OCI-LY1 (cell line): Measurements from ENCODE around the gene SLCO3A1.

Source experiments
- H2AFZ ChIP-seq: fragments of 200-600 bp; sonication (generic), shearing (Covaris generic); 2 replicates; pipeline ENCODE4 v1.6.0; 2014; ENCODE audit warnings: antibody characterized with exemption, mild to moderate bottlenecking, low read length
- H3F3A ChIP-seq: fragments of 200-600 bp; sonication (generic), shearing (Covaris generic); 2 replicates; pipeline ENCODE4 v1.6.0; 2014; ENCODE audit warnings: mild to moderate bottlenecking, antibody characterized with exemption, low read length, moderate library complexity; ENCODE audit not compliant: insufficient read depth
- H3K27ac ChIP-seq: fragments of 200-600 bp; sonication (generic); 2 replicates; pipeline ENCODE4 v1.5.1; 2014; ENCODE audit warnings: low read length, mixed run types, mild to moderate bottlenecking, low read depth; ENCODE audit not compliant: poor library complexity, severe bottlenecking
- H3K27me3 ChIP-seq: fragments of 200-600 bp; sonication (generic); 2 replicates; pipeline ENCODE4 v1.6.0; 2014; ENCODE audit warnings: antibody characterized with exemption, mild to moderate bottlenecking, low read length, moderate library complexity; ENCODE audit not compliant: insufficient read depth
- H3K36me3 ChIP-seq: fragments of 200-600 bp; sonication (generic); 2 replicates; pipeline ENCODE4 v1.6.1; 2014; ENCODE audit warnings: mild to moderate bottlenecking, antibody characterized with exemption, low read length, moderate library complexity, mixed read lengths; ENCODE audit not compliant: insufficient read depth
- H3K4me1 ChIP-seq: fragments of 200-600 bp; sonication (generic); 2 replicates; pipeline ENCODE4 v1.5.1; 2014; ENCODE audit warnings: mild to moderate bottlenecking, low read length, moderate library complexity; ENCODE audit not compliant: insufficient read depth, severe bottlenecking
- H3K4me2 ChIP-seq: fragments of 200-600 bp; sonication (generic), shearing (Covaris generic); 2 replicates; pipeline ENCODE4 v1.6.1; 2014; ENCODE audit warnings: low read length
- H3K4me3 ChIP-seq: fragments of 200-600 bp; sonication (generic); 2 replicates; pipeline ENCODE4 v1.5.1; 2014; ENCODE audit warnings: low read length, low read depth, mild to moderate bottlenecking, mixed read lengths; ENCODE audit not compliant: poor library complexity, severe bottlenecking
- H3K79me2 ChIP-seq: fragments of 200-600 bp; shearing (Covaris generic); 2 replicates; pipeline ENCODE4 v1.6.1; 2016; ENCODE audit warnings: mixed run types, low read length, mixed read lengths; ENCODE audit not compliant: insufficient read depth
- H3K9ac ChIP-seq: fragments of 200-600 bp; sonication (generic), shearing (Covaris generic); 2 replicates; pipeline ENCODE4 v1.6.1; 2014; ENCODE audit warnings: mild to moderate bottlenecking, low read length, mixed read lengths
- H3K9me2 ChIP-seq: fragments of 200-600 bp; sonication (generic), shearing (Covaris generic); 2 replicates; pipeline ENCODE4 v1.6.1; 2014; ENCODE audit warnings: low read depth, mild to moderate bottlenecking, low read length, mixed read lengths
- H3K9me3 ChIP-seq: fragments of 200-600 bp; shearing (Covaris generic); 2 replicates; pipeline ENCODE4 v1.6.1; 2014; ENCODE audit warnings: low read length, mixed read lengths
- H4K20me1 ChIP-seq: fragments of 200-600 bp; sonication (generic), shearing (Covaris generic); 2 replicates; pipeline ENCODE4 v1.6.0; 2016; ENCODE audit warnings: mild to moderate bottlenecking, low read length; ENCODE audit not compliant: insufficient read depth
- EZH2 ChIP-seq: fragments of 200-600 bp; sonication (generic), shearing (Covaris generic); IDR thresholded peaks from 2 replicates; pipeline ENCODE4 v1.8.0; 2017; ENCODE audit warnings: borderline replicate concordance, mixed run types, mild to moderate bottlenecking, antibody characterized with exemption, low read length, moderate library complexity, mixed read lengths
- TF ChIP-seq, protein P1 (sequence below): fragments of 200-600 bp; sonication (generic), shearing (Covaris generic); IDR thresholded peaks from 2 replicates; pipeline ENCODE4 v1.5.1; 2017; ENCODE audit warnings: mild to moderate bottlenecking, antibody characterized with exemption, low read length, moderate library complexity, mixed read lengths

The SLCO3A1 gene

DNA sequence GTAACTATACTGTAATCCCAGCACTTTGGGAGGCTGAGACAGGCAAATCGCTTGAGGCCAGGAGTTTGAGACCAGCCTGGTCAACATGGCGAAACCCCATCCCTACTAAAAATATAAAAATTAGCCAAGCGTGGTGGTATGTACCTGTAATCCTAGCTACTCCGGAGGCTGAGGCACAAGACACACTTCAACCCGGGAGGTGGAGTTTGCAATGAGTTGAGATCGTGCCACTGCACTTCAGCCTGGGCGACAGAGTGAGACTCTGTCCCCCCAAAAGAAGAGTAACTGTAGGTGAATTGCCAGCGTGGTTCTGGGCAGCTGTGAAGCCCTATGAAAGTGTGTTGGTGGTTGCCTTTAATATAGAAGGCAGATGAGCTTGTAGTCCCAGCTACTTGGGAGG lies 95.9 kb downstream of the SLCO3A1 start:
- Histone ChIP-seq H3K27ac (no peak overlapping the region), H3K36me3 (no peaks in the 10 kb centered on the region), H3K4me2 (no peak overlapping the region), H3K79me2 (no peaks in the 10 kb centered on the region), H3K27me3 (no peaks in the 10 kb centered on the region), H3K4me3 (no peak overlapping the region), H3K9me3 (no peaks in the 10 kb centered on the region), H3F3A (no peaks in the 10 kb centered on the region), H3K4me1 (no peaks in the 10 kb centered on the region), H4K20me1 (no peaks in the 10 kb centered on the region), H3K9me2 (no peaks in the 10 kb centered on the region), H2AFZ (no peak overlapping the region), H3K9ac (no peak overlapping the region)
- TF ChIP-seq EZH2 = no peak
- TF ChIP-seq, protein P1, sequence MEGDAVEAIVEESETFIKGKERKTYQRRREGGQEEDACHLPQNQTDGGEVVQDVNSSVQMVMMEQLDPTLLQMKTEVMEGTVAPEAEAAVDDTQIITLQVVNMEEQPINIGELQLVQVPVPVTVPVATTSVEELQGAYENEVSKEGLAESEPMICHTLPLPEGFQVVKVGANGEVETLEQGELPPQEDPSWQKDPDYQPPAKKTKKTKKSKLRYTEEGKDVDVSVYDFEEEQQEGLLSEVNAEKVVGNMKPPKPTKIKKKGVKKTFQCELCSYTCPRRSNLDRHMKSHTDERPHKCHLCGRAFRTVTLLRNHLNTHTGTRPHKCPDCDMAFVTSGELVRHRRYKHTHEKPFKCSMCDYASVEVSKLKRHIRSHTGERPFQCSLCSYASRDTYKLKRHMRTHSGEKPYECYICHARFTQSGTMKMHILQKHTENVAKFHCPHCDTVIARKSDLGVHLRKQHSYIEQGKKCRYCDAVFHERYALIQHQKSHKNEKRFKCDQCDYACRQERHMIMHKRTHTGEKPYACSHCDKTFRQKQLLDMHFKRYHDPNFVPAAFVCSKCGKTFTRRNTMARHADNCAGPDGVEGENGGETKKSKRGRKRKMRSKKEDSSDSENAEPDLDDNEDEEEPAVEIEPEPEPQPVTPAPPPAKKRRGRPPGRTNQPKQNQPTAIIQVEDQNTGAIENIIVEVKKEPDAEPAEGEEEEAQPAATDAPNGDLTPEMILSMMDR = no peak

DNA sequence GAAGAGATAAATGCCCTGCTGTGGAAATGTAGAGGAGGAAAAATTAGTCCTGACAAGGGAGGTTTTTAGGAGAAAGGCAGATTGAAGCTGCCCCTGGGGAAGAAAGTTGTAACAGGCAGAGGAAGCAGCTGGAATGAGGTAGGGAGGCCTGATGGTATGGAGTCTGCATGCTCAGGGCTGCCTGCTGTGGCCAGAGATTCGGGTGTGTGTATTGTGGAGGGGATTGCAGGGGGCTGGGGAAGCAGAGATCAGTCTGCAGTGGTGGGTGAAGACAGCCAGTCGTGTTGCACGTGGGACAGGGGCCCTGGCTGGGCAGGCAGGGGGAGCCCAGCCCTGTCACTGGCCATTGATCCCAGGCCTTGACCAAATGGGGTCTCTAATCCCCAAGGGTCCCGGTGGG lies 96.5 kb downstream of the SLCO3A1 start:
- Histone ChIP-seq H3K79me2 (no peaks in the 10 kb centered on the region), H2AFZ (no peak overlapping the region), H3K27ac (no peak overlapping the region), H3K4me1 (no peaks in the 10 kb centered on the region), H3K4me3 (no peak overlapping the region), H3K36me3 (no peaks in the 10 kb centered on the region), H3F3A (no peaks in the 10 kb centered on the region), H4K20me1 (no peaks in the 10 kb centered on the region), H3K27me3 (no peaks in the 10 kb centered on the region), H3K9ac (no peak overlapping the region), H3K9me2 (no peaks in the 10 kb centered on the region), H3K9me3 (no peaks in the 10 kb centered on the region), H3K4me2 (no peak overlapping the region)
- no peak for TF ChIP-seq EZH2

DNA sequence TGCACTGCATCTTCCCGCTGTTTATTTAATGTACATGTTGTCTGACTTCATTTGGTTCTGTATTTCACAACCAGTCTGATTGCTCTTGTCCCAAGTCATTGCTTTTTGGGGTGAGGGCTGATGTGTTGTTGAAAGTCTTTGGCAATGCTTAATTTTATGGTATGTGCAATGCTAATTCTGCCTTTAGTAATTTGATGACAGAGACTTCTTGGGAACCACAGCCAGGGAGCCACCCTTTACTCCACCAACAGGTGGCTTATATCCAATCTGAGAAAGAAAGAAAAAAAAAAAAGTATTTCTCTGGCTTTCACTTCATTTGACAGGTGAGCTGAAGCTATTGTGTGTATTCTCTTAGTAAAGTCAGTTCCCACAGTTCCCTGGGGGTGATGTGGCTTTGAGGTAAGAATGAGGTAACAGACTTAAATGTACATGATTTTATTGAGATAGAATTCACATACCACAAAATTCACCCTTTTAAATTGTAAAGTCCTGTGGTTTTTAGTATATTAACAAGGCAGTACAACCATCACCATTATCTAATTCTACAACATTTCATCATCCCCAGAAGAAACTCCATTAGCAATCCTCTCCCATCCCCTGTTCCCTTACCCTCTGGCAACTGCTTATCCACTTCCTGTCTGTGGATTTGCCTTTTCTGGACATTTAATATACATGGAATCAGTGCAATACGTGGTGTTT lies 97.3 kb downstream of the SLCO3A1 start:
- no peaks in the 10 kb centered on the region for H3F3A ChIP-seq
- H3K9me2 ChIP-seq = no peaks in the 10 kb centered on the region
- H4K20me1 ChIP-seq = no peaks in the 10 kb centered on the region
- no peak overlapping the region for H3K4me3 ChIP-seq
- no peaks in the 10 kb centered on the region for H3K79me2 ChIP-seq
- no peak overlapping the region for H3K27ac ChIP-seq
- no peak overlapping the region for H3K4me2 ChIP-seq
- no peaks in the 10 kb centered on the region for H3K4me1 ChIP-seq
- H3K27me3 ChIP-seq = no peaks in the 10 kb centered on the region
- no peaks in the 10 kb centered on the region for H3K36me3 ChIP-seq
- no peak overlapping the region for H3K9ac ChIP-seq
- TF ChIP-seq, protein P1 = no peak
- TF ChIP-seq EZH2 = no peak
- no peak overlapping the region for H2AFZ ChIP-seq
- no peaks in the 10 kb centered on the region for H3K9me3 ChIP-seq

DNA sequence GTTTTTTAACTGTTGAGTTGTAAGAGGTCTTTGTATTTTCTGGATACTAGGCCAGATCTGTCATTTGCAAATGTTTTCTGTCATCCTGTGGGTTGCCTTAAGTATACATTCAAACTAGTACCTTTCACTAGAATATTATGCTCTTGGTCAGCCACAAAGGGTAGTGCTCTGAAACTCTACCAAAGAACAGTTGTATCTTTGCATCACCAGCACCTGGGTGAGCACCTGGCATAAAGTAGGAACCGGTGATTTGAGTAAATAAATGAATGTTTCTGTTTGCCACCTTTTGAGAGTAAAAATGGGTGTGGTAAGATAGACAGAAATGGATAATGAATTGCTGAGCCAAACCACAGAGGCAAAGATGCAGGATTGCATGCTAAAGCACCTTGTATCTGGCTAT lies 98.7 kb downstream of the SLCO3A1 start:
- no peaks in the 10 kb centered on the region for H3K9me2 ChIP-seq
- H3K27me3 ChIP-seq = no peaks in the 10 kb centered on the region
- no peaks in the 10 kb centered on the region for H3K79me2 ChIP-seq
- no peaks in the 10 kb centered on the region for H3K36me3 ChIP-seq
- no peaks in the 10 kb centered on the region for H3K4me1 ChIP-seq
- H2AFZ ChIP-seq = no peak overlapping the region
- H3K27ac ChIP-seq = no peak overlapping the region
- H3K4me3 ChIP-seq = no peak overlapping the region
- no peaks in the 10 kb centered on the region for H3K9me3 ChIP-seq
- TF ChIP-seq EZH2 = no peak
- TF ChIP-seq, protein P1 = no peak
- H4K20me1 ChIP-seq = no peaks in the 10 kb centered on the region
- no peak overlapping the region for H3K4me2 ChIP-seq
- no peaks in the 10 kb centered on the region for H3F3A ChIP-seq
- no peak overlapping the region for H3K9ac ChIP-seq
